ENCODE results near the gene DENND1A.

DENND1A gene

DNA sequence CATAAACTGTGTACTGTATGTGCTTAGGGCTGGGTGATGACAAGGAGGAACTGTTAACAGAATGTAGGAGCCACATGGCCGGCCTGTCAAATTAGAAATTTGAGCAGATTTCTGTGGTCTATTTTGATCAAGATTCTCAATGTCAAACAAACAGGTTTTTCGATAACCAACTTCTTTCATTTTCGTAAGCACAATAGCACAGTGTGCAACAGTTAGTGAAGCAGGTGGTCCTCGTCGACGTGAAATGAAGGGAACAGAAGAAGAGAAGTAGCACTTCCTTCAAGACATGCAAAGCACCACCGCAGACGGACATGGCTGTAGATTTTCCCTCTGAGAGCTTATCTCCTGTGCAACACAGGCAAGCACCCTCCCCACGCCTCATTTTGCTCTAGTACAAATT is 321.8 kb downstream of the DENND1A start:
- no peak for DNase-seq

GRCh38 chr9:123607479-123607878 is 322.4 kb downstream of the DENND1A start:
- no peak for DNase-seq

- DNase-seq: no peak
These were observed 323.8 kb downstream of the DENND1A start for GRCh38 chr9:123606141-123606540.

DNA sequence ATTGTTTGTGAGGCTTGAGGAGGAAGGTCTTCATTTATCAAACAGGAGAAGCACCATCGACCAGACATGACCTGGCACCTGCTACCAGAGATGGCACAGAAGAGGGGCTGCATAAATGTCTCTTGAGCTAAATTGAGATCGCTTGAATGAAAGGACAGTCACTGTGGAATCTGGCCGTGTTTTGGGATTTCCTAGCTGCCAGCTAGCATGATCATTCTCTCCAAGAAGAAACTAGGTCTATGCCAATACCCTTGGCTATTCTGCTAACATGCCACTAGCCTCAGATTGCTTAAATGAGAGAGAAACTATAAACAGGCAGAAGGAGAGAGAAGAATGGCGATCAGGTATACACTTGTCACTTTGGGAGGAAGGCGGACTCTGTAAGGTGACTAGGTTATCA is 324.6 kb downstream of the DENND1A start:
- DNase-seq: no peak

DNA sequence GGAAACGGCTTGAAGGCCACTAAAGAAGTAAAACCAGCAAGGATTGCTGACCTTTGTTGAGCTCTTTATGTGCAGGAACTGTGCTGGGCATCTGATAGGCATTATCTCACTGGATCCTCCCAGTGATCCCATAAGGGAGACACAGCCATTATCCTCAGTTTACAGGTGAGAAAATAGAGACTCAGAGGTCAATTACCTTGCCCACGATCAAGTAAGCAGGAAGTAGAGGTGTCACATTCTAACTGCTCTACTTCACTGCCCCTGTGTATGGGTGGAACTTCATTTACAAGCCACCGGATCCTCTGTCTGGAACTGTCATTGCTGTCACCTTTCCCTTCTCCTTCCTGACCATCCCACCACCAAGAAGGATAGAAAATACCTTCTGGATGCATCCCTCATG is 325.1 kb downstream of the DENND1A start:
- no peak for DNase-seq

- DNase-seq: no peak
These were observed 328.1 kb downstream of the DENND1A start for GRCh38 chr9:123601828-123602227.

GRCh38 chr9:123599781-123600180 is 330.1 kb downstream of the DENND1A start:
- DNase-seq: peak; percentile 11

GRCh38 chr9:123597876-123598556 is 331.9 kb downstream of the DENND1A start:
- no peak for DNase-seq

DNA sequence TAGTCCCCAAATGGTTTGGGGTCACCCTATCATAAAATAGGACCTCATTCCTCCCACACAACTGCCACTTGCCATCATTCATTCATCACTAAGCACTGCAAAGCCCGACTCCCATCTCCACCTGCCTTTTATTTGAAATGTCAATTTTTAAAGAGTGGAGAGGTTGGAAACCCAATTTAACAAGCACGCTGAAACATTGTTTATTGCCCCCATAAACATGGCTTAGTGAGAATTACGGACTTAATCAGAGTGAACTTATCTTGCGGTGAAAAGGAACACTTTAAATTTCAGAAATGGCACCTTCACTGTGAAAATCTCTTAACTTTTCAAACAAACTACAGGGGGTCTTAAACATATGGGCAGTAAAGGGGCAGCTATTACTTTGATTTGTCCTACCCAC is 332.9 kb downstream of the DENND1A start:
- no peak for DNase-seq

GRCh38 chr9:123591283-123591682 is 338.6 kb downstream of the DENND1A start:
- no peak for DNase-seq

- DNase-seq: no peak
These were observed 339.4 kb downstream of the DENND1A start for GRCh38 chr9:123590499-123590898.

- DNase-seq: no peak
These were observed 340.3 kb downstream of the DENND1A start for GRCh38 chr9:123589361-123590239.

GRCh38 chr9:123586275-123586674 is 343.7 kb downstream of the DENND1A start:
- no peak for DNase-seq

- peak; percentile 8 for DNase-seq
These were observed 345.4 kb downstream of the DENND1A start for GRCh38 chr9:123584202-123585176.

- DNase-seq: no peak
These were observed 346.3 kb downstream of the DENND1A start for GRCh38 chr9:123583646-123584045.

DNA sequence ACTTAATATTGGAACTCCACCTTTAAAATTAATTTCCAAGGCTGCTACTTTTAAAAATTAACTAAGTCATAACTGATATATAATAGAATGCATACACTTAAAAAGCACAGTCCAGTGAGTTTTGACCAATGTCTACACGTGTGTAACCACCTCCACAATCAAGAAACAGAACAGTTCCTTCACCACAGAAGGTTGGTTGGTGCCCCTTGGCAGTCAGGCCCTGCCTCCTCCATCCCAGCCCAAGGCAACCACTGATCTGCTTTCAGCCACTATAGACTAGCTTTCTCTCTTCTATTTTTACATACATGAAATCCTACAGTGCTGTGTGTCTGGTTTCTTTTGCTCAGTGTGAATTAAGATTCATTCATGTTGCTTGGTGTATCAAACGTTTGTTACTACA is 358.7 kb downstream of the DENND1A start:
- DNase-seq: no peak

DNA sequence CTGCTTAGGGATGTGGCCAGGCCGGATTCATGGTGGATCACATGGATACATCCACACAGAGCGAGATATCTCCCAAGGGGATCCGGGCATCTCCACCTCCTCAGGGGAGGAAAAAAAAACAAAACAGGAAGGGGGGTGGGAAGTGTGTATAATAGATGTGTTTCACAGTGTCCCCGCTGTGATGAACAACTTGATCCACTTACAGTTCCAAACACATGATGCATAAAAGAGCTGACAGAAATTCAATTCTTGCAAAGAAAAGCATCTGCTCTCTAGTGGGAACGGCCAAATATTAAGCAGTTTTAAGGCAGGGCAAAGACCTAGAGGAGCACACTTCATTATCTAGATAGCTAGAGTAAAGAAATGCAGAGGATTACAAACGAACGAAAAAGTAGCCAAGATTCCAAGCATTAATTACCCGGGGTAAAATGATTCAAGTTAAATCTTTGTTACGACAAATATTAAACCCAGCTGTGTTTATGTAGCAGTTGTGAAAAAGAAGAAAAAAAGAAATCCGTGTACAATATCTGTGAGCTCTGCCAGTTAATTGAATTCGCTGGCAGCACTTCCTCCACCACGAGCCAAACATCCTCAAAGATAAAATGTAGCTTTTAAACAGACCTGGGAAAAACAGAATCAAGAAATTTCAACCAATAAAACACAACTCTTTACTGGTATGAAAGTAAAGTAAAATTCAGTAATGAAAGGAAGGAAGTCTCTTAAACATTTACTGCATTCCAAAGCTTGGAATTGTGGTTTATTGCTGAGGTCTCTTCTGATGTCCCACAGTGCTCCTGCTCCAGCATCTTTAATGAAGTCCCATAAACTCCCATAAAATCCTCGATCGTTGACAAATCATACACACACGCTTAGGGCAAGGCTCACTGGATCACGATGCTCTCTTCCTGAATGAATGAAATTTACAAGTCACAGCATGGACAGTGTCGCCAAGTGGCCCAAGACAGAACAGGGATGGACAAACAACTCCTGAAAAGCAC is 360.9 kb downstream of the DENND1A start:
- DNase-seq: peak; percentile 86

DNA sequence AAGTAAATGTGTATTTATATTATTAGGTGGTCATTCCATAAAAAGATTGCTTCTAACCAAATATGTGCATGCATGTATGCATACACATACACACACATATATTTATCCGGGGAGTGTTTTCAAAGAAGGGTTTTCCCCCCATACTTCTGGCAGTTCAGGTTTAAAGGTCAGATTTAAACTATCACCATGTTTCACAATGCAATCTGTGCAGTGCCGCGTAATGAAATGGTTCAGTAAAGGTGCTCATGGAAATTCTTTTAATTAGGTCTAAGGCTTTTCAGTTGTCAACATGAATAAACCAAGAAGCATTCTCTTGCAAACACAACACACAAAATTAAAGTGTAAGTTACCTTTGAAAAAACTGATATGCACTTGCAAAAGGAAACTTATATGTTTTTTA is 362.9 kb downstream of the DENND1A start:
- no peak for DNase-seq

DNA sequence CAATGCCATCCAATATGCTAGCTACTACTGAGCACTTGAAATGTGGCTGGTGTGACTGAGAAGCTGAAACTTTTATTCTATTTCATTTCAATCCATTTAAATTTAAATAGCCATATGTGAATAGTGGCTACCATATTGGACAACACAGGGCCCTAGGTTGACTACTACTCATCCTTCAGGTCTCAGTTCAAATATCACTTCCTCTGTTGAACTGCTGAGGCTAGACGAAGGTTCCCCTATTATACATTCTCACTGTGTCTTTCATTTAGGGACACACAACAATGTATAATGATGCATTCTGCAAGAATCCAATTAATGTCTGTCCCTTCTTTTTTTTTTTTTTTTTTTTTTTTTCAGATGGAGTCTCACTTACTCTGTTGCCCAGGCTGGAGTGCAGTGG is 365.3 kb downstream of the DENND1A start:
- no peak for DNase-seq

DNA sequence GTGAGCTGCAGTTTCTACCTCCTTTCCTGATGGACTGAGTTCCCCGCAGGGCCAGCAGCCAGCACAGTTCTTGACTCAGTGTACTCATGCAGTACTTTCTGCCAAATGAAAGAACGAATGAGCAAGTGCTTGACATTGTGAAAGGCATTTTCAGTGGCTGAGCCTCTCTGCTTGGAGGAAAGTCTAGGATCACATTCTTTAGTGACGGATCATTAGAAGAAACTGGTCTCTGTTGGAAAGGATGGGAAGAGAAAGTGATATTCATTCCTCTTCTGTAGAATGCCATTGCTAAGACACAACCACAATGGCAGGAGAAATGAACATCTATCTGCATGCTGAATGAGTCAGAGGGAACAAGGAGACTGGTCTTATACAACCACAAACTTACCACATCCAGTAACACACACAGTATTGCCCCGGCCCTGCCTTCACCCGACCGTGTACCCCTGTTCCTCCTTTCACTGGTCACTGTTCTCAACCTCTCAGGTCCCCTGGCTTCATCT is 367.0 kb downstream of the DENND1A start:
- DNase-seq: peak; percentile 94

GRCh38 chr9:123561046-123561445 is 368.9 kb downstream of the DENND1A start:
- DNase-seq: no peak

Measured in fibroblast of skin of scalp (primary cell).